K562 (cell line): Measurements from ENCODE around the gene AFDN. TPM values are rescaled to one million over a fixed set of nuclear protein-coding genes. Genes with fewer than 3 reads are reported as not detected.

ENCODE experiments used
- ATAC-seq: fragments of 200-7000 bp; cut with Tn5 transposase; 3 replicates; pipeline ENCODE4 v1.9.1; 2020; ENCODE audit warnings: moderate library complexity
- BruUV-seq: library from RNA; stranded (reverse); fragments of 400-500 nt; replicated peaks from 2 replicates; lab custom pipeline; 2021; lab: Mats Ljungman, UMichigan
- CTCF ChIA-PET: fragments of 300-600 bp; formaldehyde crosslinking; extraction: SDS; loops from one replicate; lab custom pipeline; 2021; ENCODE audit warnings: low intra/inter-chr PET ratio; lab: Yijun Ruan, JAX
- POLR2A ChIA-PET: fragments of 300-600, 350-650 bp; sonication (Branson Sonifier 250); formaldehyde crosslinking; extraction: SDS; loops from one replicate; lab custom pipeline; 2021; ENCODE audit warnings: antibody characterized with exemption, inconsistent platforms; lab: Yijun Ruan, JAX
- DNase-seq, 4 experiments: peaks; one replicate each; pipeline versions ENCODE4 v3.0.0 to v3.0.0-alpha.2; 2011 to 2018; ENCODE audit warnings: low spot score in 3 of 4, mixed read lengths in 3 of 4; ENCODE audit errors: extremely low read depth in 1 of 4
- FAIRE-seq: peaks from 2 replicates; lab custom pipeline; 2011; peaks lifted over from hg19 to GRCh38; lab: Jason Lieb, UNC
- H2AFZ ChIP-seq: 2 replicates; pipeline ENCODE4 v1.6.0; 2011; ENCODE audit warnings: low read depth, low read length, control low read depth, inconsistent platforms
- H3K27ac ChIP-seq: fragments of 200-600 bp; 3 replicates; pipeline ENCODE4 v1.8.0; 2011; ENCODE audit warnings: low read depth, mild to moderate bottlenecking, control low read depth, inconsistent platforms, low read length, moderate library complexity, mixed read lengths; ENCODE audit errors: extremely low read depth
- H3K27me3 ChIP-seq, 2 experiments: fragments of 300-600 bp in 1 of 2; 2 replicates in 1 of 2; 3 replicates in 1 of 2; pipeline versions ENCODE4 v1.6.0 to v1.8.0; 2011; ENCODE audit warnings: inconsistent platforms in 2 of 2, low read length in 2 of 2, mild to moderate bottlenecking in 1 of 2, mixed read lengths in 1 of 2, moderate library complexity in 1 of 2; ENCODE audit not compliant: control insufficient read depth in 2 of 2, insufficient read depth in 2 of 2
- H3K36me3 ChIP-seq: fragments of 300-600 bp; 3 replicates; pipeline ENCODE4 v1.8.0; 2011; ENCODE audit warnings: mild to moderate bottlenecking, low read length, inconsistent platforms; ENCODE audit not compliant: control insufficient read depth, insufficient read depth
- H3K4me1 ChIP-seq, 2 experiments: fragments of 200-600 bp in 1 of 2; replicated peaks in 1 of 2; 2 replicates in 1 of 2; 3 replicates in 1 of 2; pipeline versions ENCODE4 v1.5.1 to v1.8.0; 2011; ENCODE audit warnings: inconsistent platforms in 2 of 2, low read length in 2 of 2, mild to moderate bottlenecking in 1 of 2, mixed read lengths in 1 of 2, moderate library complexity in 1 of 2; ENCODE audit not compliant: control insufficient read depth in 2 of 2, insufficient read depth in 2 of 2
- H3K4me2 ChIP-seq: 2 replicates; pipeline ENCODE4 v1.6.1; 2011; ENCODE audit warnings: low read length, control low read depth, inconsistent platforms, mixed read lengths; ENCODE audit not compliant: insufficient read depth
- H3K4me3 ChIP-seq: fragments of 200-600 bp; sonication (generic), shearing (Covaris generic); 2 replicates; pipeline ENCODE4 v1.5.1; 2016; ENCODE audit warnings: control low read depth, inconsistent platforms
- H3K79me2 ChIP-seq: fragments of 200-600 bp; 3 replicates; pipeline ENCODE4 v1.8.0; 2011; ENCODE audit warnings: low read length, inconsistent platforms; ENCODE audit not compliant: control insufficient read depth, insufficient read depth
- H3K9ac ChIP-seq, 2 experiments: 2 replicates each; pipeline versions ENCODE4 v1.6.0 to v1.6.1; 2011; ENCODE audit warnings: low read depth in 2 of 2, low read length in 2 of 2, control low read depth in 1 of 2, inconsistent platforms in 1 of 2, mild to moderate bottlenecking in 1 of 2, mixed read lengths in 1 of 2; ENCODE audit not compliant: insufficient read depth in 1 of 2
- H3K9me1 ChIP-seq: one replicate; pipeline ENCODE4 v1.6.0; 2011; ENCODE audit warnings: inconsistent platforms, mild to moderate bottlenecking, low read length, moderate library complexity; ENCODE audit not compliant: control insufficient read depth, insufficient read depth
- H3K9me3 ChIP-seq: replicated peaks from 2 replicates; pipeline ENCODE4 v1.5.1; 2011; ENCODE audit warnings: low read depth, low read length, inconsistent platforms; ENCODE audit not compliant: control insufficient read depth, insufficient read depth
- H4K20me1 ChIP-seq: replicated peaks from 2 replicates; pipeline ENCODE4 v1.6.1; 2011; ENCODE audit warnings: low read length, inconsistent platforms, mixed read lengths; ENCODE audit not compliant: control insufficient read depth, insufficient read depth
- FOXK2 ChIP-seq, 2 experiments: fragments of 450-650 bp; IDR thresholded peaks in 1 of 2; conservative IDR thresholded peaks in 1 of 2; 2 replicates each; pipeline ENCODE4 v1.6.1; 2016; ENCODE audit warnings: low read depth in 2 of 2, mild to moderate bottlenecking in 1 of 2
- FOXP1 ChIP-seq: sonication (generic); formaldehyde crosslinking; IDR thresholded peaks from 2 replicates; pipeline ENCODE4 v1.8.0; 2022; ENCODE audit warnings: mild to moderate bottlenecking, missing genetic modification reagents
- KDM5B ChIP-seq: fragments of 200-600 bp; sonication (generic); IDR thresholded peaks from 2 replicates; pipeline ENCODE4 v1.6.1; 2012; ENCODE audit warnings: low read depth, mild to moderate bottlenecking, moderate library complexity, low read length, control low read depth, inconsistent platforms; ENCODE audit not compliant: insufficient replicate concordance
- RFX7 ChIP-seq: fragments of 250-450 bp; sonication (Bioruptor Pico); IDR thresholded peaks from 2 replicates; pipeline ENCODE4 v1.5.1; 2021; ENCODE audit warnings: mild to moderate bottlenecking
- SREBF2 ChIP-seq: sonication (generic); formaldehyde crosslinking; IDR thresholded peaks from 2 replicates; pipeline ENCODE4 v1.4.0; 2020; ENCODE audit warnings: mild to moderate bottlenecking, missing genetic modification reagents
- ZNF12 ChIP-seq: sonication (generic); formaldehyde crosslinking; IDR thresholded peaks from 2 replicates; pipeline ENCODE4 v1.4.0; 2020; ENCODE audit warnings: mild to moderate bottlenecking, missing genetic modification reagents
- ZNF347 ChIP-seq: fragments of 450-650 bp; formaldehyde crosslinking; IDR thresholded peaks from 2 replicates; pipeline ENCODE4 v1.4.0; 2020; ENCODE audit warnings: low read depth, mild to moderate bottlenecking, moderate library complexity
- WGBS: fragments of 100-300 bp; shearing (Covaris generic); methylation state at CpG from one replicate; pipeline ENCODE4 v1.1.6; 2016; ENCODE audit warnings: low coverage, mixed read lengths; ENCODE audit not compliant: insufficient coverage; ENCODE audit errors: missing lambda C conversion rate; 5-methylcytosine and 5-hydroxymethylcytosine counted together
- in situ Hi-C: fragments of 300-500 bp; cut with MboI; formaldehyde crosslinking; loops from 4 replicates; pipeline ENCODE4 v1.15.0; 2018; ENCODE audit warnings: inconsistent platforms, mixed read lengths
- intact Hi-C: fragments of 100-400 bp; cut with micrococcal nuclease; formaldehyde crosslinking; loops from 2 replicates; pipeline ENCODE4 v1.14.2; 2022
- polyA plus RNA-seq, 8 experiments: library from polyadenylated mRNA; depleted of rRNA in 4 of 8; stranded (reverse) in 5 of 8; unstranded in 3 of 8; fragments of >200 nt; fragmentation: Nextera tagmentation in 2 of 8; fragmentation: Illumina TruSeq in 1 of 8; extraction: Ambion mirVana in 2 of 8; extraction: Trizol in 1 of 8; gene quantifications; 2 replicates each; pipeline versions ENCODE4 v1.2.1 to v1.2.3, GENCODE V29; 2011 to 2014; ENCODE audit warnings: inconsistent platforms in 1 of 8, missing spikeins in 1 of 8
- total RNA-seq, 7 experiments: library from RNA; depleted of rRNA in 6 of 7; stranded (reverse); fragments of >200 nt in 6 of 7; fragmentation: Illumina TruSeq in 2 of 7; extraction: Trizol in 2 of 7; gene quantifications; 2 replicates each; pipeline versions ENCODE4 v1.2.1 to v1.2.3, GENCODE V29; 2011 to 2021; ENCODE audit warnings: low replicate concordance in 1 of 7
- TF ChIP-seq, protein P1 (sequence below): fragments of 250-450 bp; sonication (Bioruptor Pico); IDR thresholded peaks from 2 replicates; pipeline ENCODE4 v1.4.0; 2020; ENCODE audit warnings: mild to moderate bottlenecking, moderate library complexity, borderline replicate concordance
- TF ChIP-seq, protein P2 (sequence below): fragments of 450-650 bp; IDR thresholded peaks from 2 replicates; pipeline ENCODE4 v1.6.1; 2018; ENCODE audit warnings: mild to moderate bottlenecking, low read depth; ENCODE audit not compliant: partially characterized antibody
- TF ChIP-seq, protein P3 (sequence below): fragments of 250-450 bp; sonication (Bioruptor Pico); IDR thresholded peaks from 2 replicates; pipeline ENCODE4 v1.8.0; 2022; ENCODE audit warnings: inconsistent platforms

AFDN gene
- total and polyA plus RNA-seq, 9 of the 15 experiments (the other 6 are each of a cell fraction or from before 2014, with no cell fraction given): 7.2 to 129 (median 105) TPM

DNA sequence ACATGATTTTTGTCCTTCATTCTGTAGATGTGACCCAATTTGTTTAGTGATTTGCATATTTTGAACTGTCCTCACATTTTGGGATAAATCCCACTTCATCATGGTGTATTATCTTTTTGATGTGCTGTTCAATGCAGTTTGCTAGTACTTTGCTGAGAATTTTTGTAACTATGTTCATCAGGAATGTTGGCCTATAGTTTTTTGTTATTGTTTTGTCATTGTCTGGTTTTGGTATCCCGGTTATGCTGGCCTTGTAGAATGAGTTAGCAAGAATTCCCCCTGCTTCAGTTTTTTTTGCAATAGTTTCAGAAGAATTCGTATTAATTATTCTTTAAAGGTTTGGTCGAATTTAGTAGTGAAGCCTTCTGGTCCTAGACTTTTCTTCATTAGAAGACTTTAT is 182.6 kb downstream of the AFDN start (continued):
- TF ChIP-seq ZNF347 (CRISPR knock-in tag) (no peak), KDM5B (no peak), FOXP1 (CRISPR knock-in tag) (no peak)
- TF ChIP-seq, protein P1, sequence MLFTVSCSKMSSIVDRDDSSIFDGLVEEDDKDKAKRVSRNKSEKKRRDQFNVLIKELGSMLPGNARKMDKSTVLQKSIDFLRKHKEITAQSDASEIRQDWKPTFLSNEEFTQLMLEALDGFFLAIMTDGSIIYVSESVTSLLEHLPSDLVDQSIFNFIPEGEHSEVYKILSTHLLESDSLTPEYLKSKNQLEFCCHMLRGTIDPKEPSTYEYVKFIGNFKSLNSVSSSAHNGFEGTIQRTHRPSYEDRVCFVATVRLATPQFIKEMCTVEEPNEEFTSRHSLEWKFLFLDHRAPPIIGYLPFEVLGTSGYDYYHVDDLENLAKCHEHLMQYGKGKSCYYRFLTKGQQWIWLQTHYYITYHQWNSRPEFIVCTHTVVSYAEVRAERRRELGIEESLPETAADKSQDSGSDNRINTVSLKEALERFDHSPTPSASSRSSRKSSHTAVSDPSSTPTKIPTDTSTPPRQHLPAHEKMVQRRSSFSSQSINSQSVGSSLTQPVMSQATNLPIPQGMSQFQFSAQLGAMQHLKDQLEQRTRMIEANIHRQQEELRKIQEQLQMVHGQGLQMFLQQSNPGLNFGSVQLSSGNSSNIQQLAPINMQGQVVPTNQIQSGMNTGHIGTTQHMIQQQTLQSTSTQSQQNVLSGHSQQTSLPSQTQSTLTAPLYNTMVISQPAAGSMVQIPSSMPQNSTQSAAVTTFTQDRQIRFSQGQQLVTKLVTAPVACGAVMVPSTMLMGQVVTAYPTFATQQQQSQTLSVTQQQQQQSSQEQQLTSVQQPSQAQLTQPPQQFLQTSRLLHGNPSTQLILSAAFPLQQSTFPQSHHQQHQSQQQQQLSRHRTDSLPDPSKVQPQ (CRISPR knock-in tag): no peak
- TF ChIP-seq, protein P2, sequence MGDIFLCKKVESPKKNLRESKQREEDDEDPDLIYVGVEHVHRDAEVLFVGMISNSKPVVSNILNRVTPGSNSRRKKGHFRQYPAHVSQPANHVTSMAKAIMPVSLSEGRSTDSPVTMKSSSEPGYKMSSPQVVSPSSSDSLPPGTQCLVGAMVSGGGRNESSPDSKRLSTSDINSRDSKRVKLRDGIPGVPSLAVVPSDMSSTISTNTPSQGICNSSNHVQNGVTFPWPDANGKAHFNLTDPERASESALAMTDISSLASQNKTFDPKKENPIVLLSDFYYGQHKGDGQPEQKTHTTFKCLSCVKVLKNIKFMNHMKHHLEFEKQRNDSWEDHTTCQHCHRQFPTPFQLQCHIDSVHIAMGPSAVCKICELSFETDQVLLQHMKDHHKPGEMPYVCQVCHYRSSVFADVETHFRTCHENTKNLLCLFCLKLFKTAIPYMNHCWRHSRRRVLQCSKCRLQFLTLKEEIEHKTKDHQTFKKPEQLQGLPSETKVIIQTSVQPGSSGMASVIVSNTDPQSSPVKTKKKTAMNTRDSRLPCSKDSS: no peak

DNA sequence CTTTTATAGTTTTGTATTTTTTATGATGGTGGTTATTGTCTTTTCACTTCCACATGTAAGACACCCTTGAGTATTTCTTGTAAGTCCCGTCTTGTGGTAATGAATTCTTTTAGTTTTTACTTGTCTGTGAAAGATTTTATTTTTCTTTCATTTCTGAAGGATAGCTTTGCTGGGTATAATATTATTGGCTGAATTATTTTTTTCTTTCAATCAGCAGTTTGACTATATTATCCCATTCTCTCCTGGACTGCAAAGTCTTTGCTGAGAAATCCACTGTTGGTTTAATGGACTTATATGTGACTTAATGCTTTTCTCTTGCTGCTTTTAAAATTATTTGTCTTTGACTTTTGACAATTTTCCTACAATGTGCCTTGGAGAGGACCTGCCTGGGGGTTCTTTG is 184.6 kb downstream of the AFDN start:
- no peak for ATAC-seq
- Histone ChIP-seq H3K4me1 (no peaks in the 10 kb centered on the region), H3K4me3 (no peak overlapping the region), H3K9ac (no peak overlapping the region), H3K27me3 (peaks cover 10 to 14% of the 10 kb centered on the region in 2 experiments; a peak in 4 of 5 replicates), H3K36me3 (no peaks in the 10 kb centered on the region), H2AFZ (no peak overlapping the region), H3K9me1 (no peaks in the 10 kb centered on the region), H3K4me2 (no peak overlapping the region), H4K20me1 (no peaks in the 10 kb centered on the region), H3K79me2 (no peaks in the 10 kb centered on the region), H3K27ac (no peak overlapping the region), H3K9me3 (peaks cover 6% of the 10 kb centered on the region; the same call in 1 of the 2 replicates)
- intact Hi-C loops (no loop called here), in situ Hi-C loops (no loop called here)
- no TSS peak for BruUV-seq
- POLR2A ChIA-PET: no interaction called here
- CTCF ChIA-PET: no interaction called here
- FAIRE-seq: no peak
- 0% methylated on average over 1 of the region's 1 CpG for WGBS
- no peak for DNase-seq
- TF ChIP-seq ZNF12 (CRISPR knock-in tag): no peak
- TF ChIP-seq FOXK2 (conservative IDR thresholded peaks at IDR 0.05 in 1 of 2, IDR thresholded peaks at IDR 0.05 in 1 of 2; ENCODE audit: low read depth in 2 of 2): no peak
- no peak for TF ChIP-seq SREBF2
- TF ChIP-seq, protein P3, sequence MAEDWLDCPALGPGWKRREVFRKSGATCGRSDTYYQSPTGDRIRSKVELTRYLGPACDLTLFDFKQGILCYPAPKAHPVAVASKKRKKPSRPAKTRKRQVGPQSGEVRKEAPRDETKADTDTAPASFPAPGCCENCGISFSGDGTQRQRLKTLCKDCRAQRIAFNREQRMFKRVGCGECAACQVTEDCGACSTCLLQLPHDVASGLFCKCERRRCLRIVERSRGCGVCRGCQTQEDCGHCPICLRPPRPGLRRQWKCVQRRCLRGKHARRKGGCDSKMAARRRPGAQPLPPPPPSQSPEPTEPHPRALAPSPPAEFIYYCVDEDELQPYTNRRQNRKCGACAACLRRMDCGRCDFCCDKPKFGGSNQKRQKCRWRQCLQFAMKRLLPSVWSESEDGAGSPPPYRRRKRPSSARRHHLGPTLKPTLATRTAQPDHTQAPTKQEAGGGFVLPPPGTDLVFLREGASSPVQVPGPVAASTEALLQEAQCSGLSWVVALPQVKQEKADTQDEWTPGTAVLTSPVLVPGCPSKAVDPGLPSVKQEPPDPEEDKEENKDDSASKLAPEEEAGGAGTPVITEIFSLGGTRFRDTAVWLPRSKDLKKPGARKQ (CRISPR knock-in tag): no peak
- TF ChIP-seq RFX7: no peak
